Uterus (tissue), 2 donors: ENCODE measurements around the gene VRK1.

Experiments
- CTCF ChIP-seq, 4 experiments: fragments of 200-600 bp in 2 of 4; fragments of 450-650 bp in 2 of 4; sonication (generic) in 2 of 4; IDR thresholded peaks; one replicate each; pipeline ENCODE4 v1.5.1; 2016 to 2019; ENCODE audit warnings: antibody characterized with exemption in 4 of 4, mild to moderate bottlenecking in 2 of 4, moderate library complexity in 1 of 4
- POLR2A ChIP-seq, 2 donors: fragments of 450-650 bp; IDR thresholded peaks; one replicate each; pipeline ENCODE4 v1.6.1; 2016; ENCODE audit warnings: antibody characterized with exemption in 2 of 2, mild to moderate bottlenecking in 1 of 2, moderate library complexity in 1 of 2

- TF ChIP-seq CTCF (IDR thresholded peaks at IDR 0.05) (no peak), POLR2A (IDR thresholded peaks at IDR 0.05) (no peak)
Measured at GRCh38 chr14:96893966-96894622, 96.9 kb downstream of the VRK1 start.
